Mucosa of rectum (tissue), 2 donors: ENCODE data around the gene ASCC2.
"Not testable (repeated sequence)": the region's sequence is repeated elsewhere in the genome, so short reads cannot be mapped to it uniquely, and the experiment has no call there.

Source experiments
- H3K27ac ChIP-seq, 2 donors: one replicate each; pipeline ENCODE4 v1.7.0; 2013; ENCODE audit warnings: inconsistent platforms in 2 of 2, low read depth in 2 of 2, low read length in 2 of 2
- H3K27me3 ChIP-seq, 2 donors: one replicate each; pipeline ENCODE4 v1.7.0; 2013; ENCODE audit warnings: low read length in 2 of 2; ENCODE audit not compliant: control insufficient read depth in 2 of 2, insufficient read depth in 2 of 2
- H3K36me3 ChIP-seq, 2 donors: one replicate each; pipeline ENCODE4 v1.7.0; 2013; ENCODE audit warnings: low read length in 2 of 2; ENCODE audit not compliant: control insufficient read depth in 2 of 2, insufficient read depth in 2 of 2
- H3K4me1 ChIP-seq, 2 donors: one replicate each; pipeline ENCODE4 v1.7.0; 2013; ENCODE audit warnings: low read length in 2 of 2, mild to moderate bottlenecking in 1 of 2; ENCODE audit not compliant: control insufficient read depth in 2 of 2, insufficient read depth in 2 of 2
- H3K4me3 ChIP-seq, 2 donors: one replicate each; pipeline ENCODE4 v1.7.0; 2013; ENCODE audit warnings: low read length in 2 of 2
- H3K9ac ChIP-seq, 2 donors: one replicate each; pipeline ENCODE4 v1.7.0; 2013; ENCODE audit warnings: low read length in 2 of 2, low read depth in 1 of 2, mild to moderate bottlenecking in 1 of 2
- H3K9me3 ChIP-seq, 2 donors: one replicate each; pipeline ENCODE4 v1.7.0; 2013; ENCODE audit warnings: low read length in 2 of 2; ENCODE audit not compliant: control insufficient read depth in 2 of 2
- donor health status: healthy.
- donor health status: Normal muscosa, but diverticular disease.

The ASCC2 gene

DNA sequence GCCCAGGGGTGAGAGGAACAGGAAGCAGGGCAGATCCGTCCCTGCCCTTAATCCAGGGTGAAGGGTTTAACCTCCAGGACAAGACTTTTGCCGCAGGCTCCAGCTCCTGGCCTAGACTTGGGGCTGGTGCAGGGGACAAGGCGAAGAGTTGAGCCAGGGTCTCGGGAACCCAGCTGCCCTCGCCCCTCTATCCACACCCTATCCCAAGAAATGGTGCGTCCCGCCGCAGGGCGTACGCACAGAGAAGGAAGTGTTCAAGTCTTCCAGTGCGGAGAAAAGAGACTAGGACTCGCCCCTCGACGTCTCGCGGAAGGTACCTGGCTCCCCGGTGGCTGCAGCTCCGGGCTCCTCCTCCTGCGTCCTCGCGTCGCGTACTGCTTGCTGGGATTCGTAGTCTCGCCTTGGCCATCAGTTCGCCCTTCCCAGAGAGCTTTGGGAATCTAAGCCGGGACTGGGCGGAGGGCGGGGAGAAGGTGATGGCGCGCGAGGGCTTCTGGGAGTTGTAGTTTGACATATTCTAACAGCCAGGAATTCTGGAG is 71.4 kb downstream of the ASCC2 start, which contains the start of gene ZMAT5:
TSS of gene ZMAT5 (minus strand) at position 376 of the 539 bp plus-strand sequence. CDS start 18,463 bp downstream, outside the sequence.
- H3K4me3 ChIP-seq, result peak within 1 kb of the TSS; percentile 88 to 92
- H3K4me1 ChIP-seq, result peaks cover 12 to 18% of the 10 kb centered on the region in 2 donors
- H3K27ac ChIP-seq, result peak within 1 kb of the TSS; percentile 92 to 94
- H3K9me3 ChIP-seq, result no peaks in the 10 kb centered on the region
- H3K27me3 ChIP-seq, result no peaks in the 10 kb centered on the region
- H3K9ac ChIP-seq, result peak within 1 kb of the TSS; percentile 94 to 96
- peaks cover 14 to 22% of the 10 kb centered on the region in 2 donors for H3K36me3 ChIP-seq

- H3K4me1 ChIP-seq, result peaks cover 12 to 18% of the 10 kb centered on the region in 2 donors
- H3K27me3 ChIP-seq, result no peaks in the 10 kb centered on the region
- peak overlapping the region; percentile 92 to 94 for H3K27ac ChIP-seq
- peak overlapping the region; percentile 94 to 96 for H3K9ac ChIP-seq
- H3K9me3 ChIP-seq, result no peaks in the 10 kb centered on the region
- H3K4me3 ChIP-seq, result peak overlapping the region; percentile 88 to 92
- peaks cover 13 to 21% of the 10 kb centered on the region in 2 donors for H3K36me3 ChIP-seq
Measured at GRCh38 chr22:29765905-29766631, 72.0 kb downstream of the ASCC2 start.

GRCh38 chr22:29762263-29762662 is 75.8 kb downstream of the ASCC2 start:
- no peaks in the 10 kb centered on the region for H3K36me3 ChIP-seq
- H3K27me3 ChIP-seq, result no peaks in the 10 kb centered on the region
- H3K9ac ChIP-seq, result no peak overlapping the region
- H3K4me3 ChIP-seq, result no peak overlapping the region
- no peak overlapping the region for H3K27ac ChIP-seq
- no peaks in the 10 kb centered on the region for H3K9me3 ChIP-seq
- peaks cover 8% of the 10 kb centered on the region in 2 donors for H3K4me1 ChIP-seq

GRCh38 chr22:29758959-29759358 is 79.1 kb downstream of the ASCC2 start:
- Histone ChIP-seq H3K9ac (no peak overlapping the region), H3K4me3 (no peak overlapping the region), H3K9me3 (no peaks in the 10 kb centered on the region), H3K4me1 (no peaks in the 10 kb centered on the region), H3K27ac (no peak overlapping the region), H3K27me3 (no peaks in the 10 kb centered on the region), H3K36me3 (no peaks in the 10 kb centered on the region)

DNA sequence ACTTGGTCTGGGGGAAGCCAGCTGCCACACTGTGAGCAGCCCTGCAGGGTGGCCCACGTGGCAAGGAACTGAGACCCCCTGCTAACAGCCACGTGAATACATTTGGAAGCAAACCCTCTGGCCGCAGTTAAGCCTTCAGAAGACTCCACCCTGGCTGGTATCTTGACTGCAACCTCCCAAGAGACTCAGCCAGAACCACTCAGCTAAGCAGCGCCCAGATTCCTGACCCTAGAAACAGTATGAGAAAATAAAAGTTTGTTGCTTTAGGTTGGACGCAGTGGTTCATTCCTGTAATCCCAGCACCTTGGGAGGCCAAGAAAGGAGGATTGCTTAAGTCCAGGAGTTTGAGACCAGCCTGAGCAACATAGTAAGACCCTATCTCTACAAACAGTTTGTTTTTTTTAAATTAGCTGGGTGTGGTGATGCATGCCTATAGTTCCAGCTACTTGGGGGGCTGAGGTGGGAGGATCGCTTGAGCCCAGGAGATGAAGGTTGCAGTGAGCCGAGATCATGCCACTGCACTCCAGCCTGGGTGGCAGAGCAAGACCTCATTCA is 79.9 kb downstream of the ASCC2 start:
- no peaks in the 10 kb centered on the region for H3K36me3 ChIP-seq
- H3K4me1 ChIP-seq, result no peaks in the 10 kb centered on the region
- no peak overlapping the region for H3K4me3 ChIP-seq
- no peaks in the 10 kb centered on the region for H3K27me3 ChIP-seq
- H3K9me3 ChIP-seq, result no peaks in the 10 kb centered on the region
- no peak overlapping the region for H3K9ac ChIP-seq
- H3K27ac ChIP-seq, result no peak overlapping the region

DNA sequence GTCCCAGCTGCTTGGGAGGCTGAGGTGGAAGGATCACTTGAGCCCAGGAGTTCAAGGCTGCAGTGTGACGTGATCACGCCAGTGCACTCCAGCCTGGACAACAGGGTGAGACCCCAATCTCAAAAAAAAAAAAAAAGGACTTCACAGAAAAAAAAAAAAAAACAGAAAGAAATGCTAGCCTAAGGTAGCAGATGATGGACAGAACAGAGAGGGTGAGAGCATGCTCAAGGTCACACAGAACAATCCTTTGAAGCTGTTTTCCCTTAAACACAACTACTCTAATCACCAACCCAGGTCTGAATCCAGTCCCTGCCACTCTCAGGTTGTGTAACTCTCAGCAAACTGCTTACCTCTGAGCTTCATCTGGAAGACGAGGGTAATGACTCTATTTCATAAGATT is 81.0 kb downstream of the ASCC2 start:
- Histone ChIP-seq H3K36me3 (no peaks in the 10 kb centered on the region), H3K9ac (no peak overlapping the region), H3K27me3 (no peaks in the 10 kb centered on the region), H3K4me1 (no peaks in the 10 kb centered on the region), H3K4me3 (no peak overlapping the region), H3K27ac (no peak overlapping the region), H3K9me3 (no peaks in the 10 kb centered on the region)

- H3K9me3 ChIP-seq, result no peaks in the 10 kb centered on the region
- H3K4me3 ChIP-seq, result no peak overlapping the region
- no peaks in the 10 kb centered on the region for H3K27me3 ChIP-seq
- no peaks in the 10 kb centered on the region for H3K4me1 ChIP-seq
- H3K27ac ChIP-seq, result no peak overlapping the region
- no peaks in the 10 kb centered on the region for H3K36me3 ChIP-seq
- no peak overlapping the region for H3K9ac ChIP-seq
Measured at GRCh38 chr22:29756341-29756740, 81.7 kb downstream of the ASCC2 start.

GRCh38 chr22:29755889-29756288 is 82.2 kb downstream of the ASCC2 start:
- H3K27me3 ChIP-seq, result no peaks in the 10 kb centered on the region
- no peaks in the 10 kb centered on the region for H3K9me3 ChIP-seq
- no peak overlapping the region for H3K4me3 ChIP-seq
- no peaks in the 10 kb centered on the region for H3K36me3 ChIP-seq
- H3K4me1 ChIP-seq, result no peaks in the 10 kb centered on the region
- no peak overlapping the region for H3K9ac ChIP-seq
- H3K27ac ChIP-seq, result no peak overlapping the region

DNA sequence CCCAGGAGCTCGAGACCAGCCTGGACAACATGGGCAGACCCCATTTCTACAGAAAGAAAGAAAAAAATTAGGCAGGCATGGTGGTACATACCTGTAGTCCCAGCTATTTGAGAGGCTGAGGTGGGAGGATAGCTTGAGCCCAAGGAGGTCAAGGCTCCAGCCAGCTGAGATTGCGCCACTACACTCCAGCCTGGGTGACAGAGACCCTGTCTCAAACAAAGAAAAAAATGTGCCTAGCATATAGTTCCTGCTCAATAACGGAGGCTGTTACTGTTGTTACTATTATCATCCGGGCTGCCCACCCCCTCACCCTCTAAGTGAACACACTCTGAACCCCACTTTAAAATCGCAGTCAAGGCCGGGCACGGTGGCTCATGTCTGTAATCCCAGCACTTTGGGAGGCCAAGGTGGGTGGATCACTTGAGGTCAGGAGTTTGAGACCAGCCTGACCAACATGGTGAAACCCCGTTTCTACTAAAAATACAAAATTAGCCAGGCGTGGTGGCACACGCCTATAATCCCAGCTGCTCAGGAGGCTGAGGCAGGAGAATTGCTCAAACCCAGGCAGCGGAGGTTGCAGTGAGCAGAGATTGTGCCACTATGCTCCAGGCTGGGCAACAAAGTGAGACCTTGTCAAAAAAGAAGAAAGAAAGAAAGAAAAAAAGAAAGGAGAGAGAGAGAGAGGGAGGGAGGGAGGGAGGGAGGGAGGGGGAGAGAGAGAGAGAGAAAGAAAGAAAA is 83.2 kb downstream of the ASCC2 start:
- not testable (repeated sequence) for H3K27ac ChIP-seq, H3K4me1 ChIP-seq, H3K9ac ChIP-seq, H3K9me3 ChIP-seq, H3K4me3 ChIP-seq, H3K36me3 ChIP-seq, H3K27me3 ChIP-seq
